H1 (cell line): Measurements from ENCODE around the gene GCM1. TPM values are rescaled to one million over a fixed set of nuclear protein-coding genes. Genes with fewer than 3 reads are reported as not detected.

ENCODE experiments used
- CBX8 ChIP-seq: fragments of 300-800, 300-1000 bp; sonication (generic); IDR thresholded peaks from 2 replicates; pipeline ENCODE4 v1.7.1; 2016; ENCODE audit warnings: low read depth, low read length, borderline replicate concordance
- polyA plus RNA-seq, 7 experiments: library from polyadenylated mRNA; depleted of rRNA in 3 of 7; stranded (reverse) in 5 of 7; unstranded in 2 of 7; fragments of >200 nt in 5 of 7; fragments of 200-250 nt in 2 of 7; gene quantifications; 1 replicate in 5 of 7; 2 replicates in 1 of 7; 4 replicates in 1 of 7; pipeline versions ENCODE4 v1.2.1 to v1.2.3, GENCODE V29; 2011 to 2013; ENCODE audit warnings: missing spikeins in 2 of 7, mixed read lengths in 2 of 7
- total RNA-seq: library from RNA; stranded (reverse); fragmentation: NEBNext Ultra II Directional; extraction: Animal tissue kit (Norgen Biotek cat#: 25700); gene quantifications from 2 replicates; pipeline ENCODE4 v1.2.1, GENCODE V29; 2021

The GCM1 gene
- total and polyA plus RNA-seq, 2 of the 8 experiments (the other 6 are each of a cell fraction or from before 2014, with no cell fraction given), result not detected

- no peak for TF ChIP-seq CBX8
Observed at GRCh38 chr6:53130569-53131290, 17.9 kb downstream of the GCM1 start (continued).
